Nephron (organoid): ENCODE data around the gene TUSC1.

ENCODE experiments used
- H3K27ac Mint-ChIP-seq, 3 experiments: 2 replicates each; pipeline ENCODE4 v1.8.0; 2020; ENCODE audit warnings: mixed read lengths in 3 of 3, mild to moderate bottlenecking in 2 of 3, moderate library complexity in 1 of 3
- H3K27me3 Mint-ChIP-seq: 2 replicates; pipeline ENCODE4 v1.8.0; 2021; ENCODE audit warnings: low read depth, mild to moderate bottlenecking, moderate library complexity, mixed read lengths
- H3K36me3 Mint-ChIP-seq: 2 replicates; pipeline ENCODE4 v1.8.0; 2020; ENCODE audit warnings: low read depth, mixed read lengths
- H3K4me1 Mint-ChIP-seq: 2 replicates; pipeline ENCODE4 v1.8.0; 2020; ENCODE audit warnings: mixed read lengths
- H3K4me3 Mint-ChIP-seq, 3 experiments: 2 replicates each; pipeline ENCODE4 v1.8.0; 2020; ENCODE audit warnings: mild to moderate bottlenecking in 3 of 3, mixed read lengths in 3 of 3, moderate library complexity in 2 of 3
- H3K9me3 Mint-ChIP-seq: 2 replicates; pipeline ENCODE4 v1.8.0; 2020; ENCODE audit warnings: mixed read lengths
- CTCF ChIP-seq, 3 experiments: fragments of 200-600 bp; sonication (generic); IDR thresholded peaks; one replicate each; pipeline ENCODE4 v1.5.0; 2021; ENCODE audit warnings: antibody characterized with exemption in 3 of 3; ENCODE audit not compliant: unreplicated experiment in 3 of 3

The TUSC1 gene

GRCh38 chr9:25678147-25678666 is at the start of gene TUSC1:
Gene TUSC1 (minus strand): TSS chr9:25678444. CDS start chr9:25678312, 132 bp downstream.
- Mint-ChIP-seq H3K27me3 (no peaks in the 10 kb centered on the region), H3K4me3 (peak within 1 kb of the TSS in 2 of 3 experiments; percentile 13 to 26), H3K4me1 (peaks cover 16% of the 10 kb centered on the region), H3K27ac (peak within 1 kb of the TSS; percentile 68 to 84 (median 82)), H3K9me3 (peaks cover 7% of the 10 kb centered on the region), H3K36me3 (no peaks in the 10 kb centered on the region)
- TF ChIP-seq CTCF (IDR thresholded peaks at IDR 0.05; ENCODE audit: unreplicated experiment in 3 of 3) = no peak

GRCh38 chr9:25726871-25727410 is 48.7 kb upstream of the TUSC1 start:
- Mint-ChIP-seq H3K36me3 (peaks cover 2% of the 10 kb centered on the region), H3K27me3 (no peaks in the 10 kb centered on the region), H3K27ac (no peak overlapping the region), H3K9me3 (peaks cover 6% of the 10 kb centered on the region), H3K4me3 (no peak overlapping the region), H3K4me1 (no peaks in the 10 kb centered on the region)
- TF ChIP-seq CTCF (IDR thresholded peaks at IDR 0.05; ENCODE audit: unreplicated experiment in 3 of 3) = no peak

- Mint-ChIP-seq H3K9me3 (no peaks in the 10 kb centered on the region), H3K4me3 (no peak overlapping the region), H3K36me3 (no peaks in the 10 kb centered on the region), H3K27me3 (no peaks in the 10 kb centered on the region), H3K4me1 (no peaks in the 10 kb centered on the region), H3K27ac (no peak overlapping the region)
- no peak for TF ChIP-seq CTCF (IDR thresholded peaks at IDR 0.05; ENCODE audit: unreplicated experiment in 3 of 3)
Measured at GRCh38 chr9:25724424-25724823, 46.2 kb upstream of the TUSC1 start.

- Mint-ChIP-seq H3K9me3 (no peaks in the 10 kb centered on the region), H3K4me3 (no peak overlapping the region), H3K36me3 (no peaks in the 10 kb centered on the region), H3K27me3 (no peaks in the 10 kb centered on the region), H3K27ac (peak overlapping the region; percentile 45 to 77 (median 63)), H3K4me1 (peaks cover 22% of the 10 kb centered on the region)
- TF ChIP-seq CTCF (IDR thresholded peaks at IDR 0.05; ENCODE audit: unreplicated experiment in 3 of 3) = peak; percentile 45 to 54 (median 47)
Measured at GRCh38 chr9:25716220-25716872, 38.1 kb upstream of the TUSC1 start.

GRCh38 chr9:25709941-25710340 is 31.7 kb upstream of the TUSC1 start:
- H3K27me3 Mint-ChIP-seq = no peaks in the 10 kb centered on the region
- no peak overlapping the region for H3K4me3 Mint-ChIP-seq
- H3K27ac Mint-ChIP-seq = peak overlapping the region; percentile 16 to 42 (median 20)
- TF ChIP-seq CTCF (IDR thresholded peaks at IDR 0.05; ENCODE audit: unreplicated experiment in 3 of 3) = no peak
- H3K36me3 Mint-ChIP-seq = no peaks in the 10 kb centered on the region
- H3K4me1 Mint-ChIP-seq = peaks cover 22% of the 10 kb centered on the region
- H3K9me3 Mint-ChIP-seq = no peaks in the 10 kb centered on the region

GRCh38 chr9:25704800-25705199 is 26.6 kb upstream of the TUSC1 start:
- Mint-ChIP-seq H3K4me3 (no peak overlapping the region), H3K36me3 (no peaks in the 10 kb centered on the region), H3K9me3 (peaks cover 3% of the 10 kb centered on the region), H3K27ac (no peak overlapping the region), H3K27me3 (no peaks in the 10 kb centered on the region), H3K4me1 (peaks cover 11% of the 10 kb centered on the region)
- TF ChIP-seq CTCF (IDR thresholded peaks at IDR 0.05; ENCODE audit: unreplicated experiment in 3 of 3) = no peak
